ENCODE data around the gene TWSG1. TPM values are rescaled to one million over a fixed set of nuclear protein-coding genes. Genes with fewer than 3 reads are reported as not detected.

Gene TWSG1
- total and polyA plus RNA-seq, 2 donors from 2014 or later = 16.9 to 50.1 TPM

- no peaks in the 10 kb centered on the region for H3K9me3 ChIP-seq (ENCODE audit: control insufficient read depth in 2 of 3, insufficient read depth in 1 of 3, low read length in 3 of 3)
- no peaks in the 10 kb centered on the region for H3K36me3 ChIP-seq (ENCODE audit: control insufficient read depth in 2 of 3, insufficient read depth in 3 of 3, low read length in 3 of 3)
- no peak overlapping the region for H3K9ac ChIP-seq (ENCODE audit: low read length in 3 of 3)
- no peaks in the 10 kb centered on the region for H3K27me3 ChIP-seq (ENCODE audit: control insufficient read depth, insufficient read depth, low read length)
- intact Hi-C loops (cut with DNase I) = no loop called here
- H3K4me3 ChIP-seq (ENCODE audit: low read length in 3 of 3) = no peak overlapping the region
- no peaks in the 10 kb centered on the region for H3K4me1 ChIP-seq (ENCODE audit: control insufficient read depth in 2 of 3, insufficient read depth in 2 of 3, low read depth in 1 of 3, low read length in 3 of 3)
- TF ChIP-seq CTCF (IDR thresholded peaks at IDR 0.05; ENCODE audit: borderline replicate concordance, extremely low read depth, insufficient read depth) = no peak
- H3K27ac ChIP-seq (ENCODE audit: low read depth in 2 of 2, low read length in 2 of 2) = no peak overlapping the region
- FAIRE-seq = no peak
- peak in 1 of 5 donors; percentile 4 for DNase-seq
Measured at GRCh38 chr18:9321736-9322135, 12.8 kb upstream of the TWSG1 start.

GRCh38 chr18:9322744-9323143 lies 11.8 kb upstream of the TWSG1 start:
- Histone ChIP-seq H3K27me3 (ENCODE audit: control insufficient read depth, insufficient read depth, low read length) (no peaks in the 10 kb centered on the region), H3K4me3 (ENCODE audit: low read length in 3 of 3) (no peak overlapping the region), H3K9ac (ENCODE audit: low read length in 3 of 3) (no peak overlapping the region), H3K36me3 (ENCODE audit: control insufficient read depth in 2 of 3, insufficient read depth in 3 of 3, low read length in 3 of 3) (no peaks in the 10 kb centered on the region), H3K9me3 (ENCODE audit: control insufficient read depth in 2 of 3, insufficient read depth in 1 of 3, low read length in 3 of 3) (no peaks in the 10 kb centered on the region), H3K27ac (ENCODE audit: low read depth in 2 of 2, low read length in 2 of 2) (no peak overlapping the region), H3K4me1 (ENCODE audit: control insufficient read depth in 2 of 3, insufficient read depth in 2 of 3, low read depth in 1 of 3, low read length in 3 of 3) (no peaks in the 10 kb centered on the region)
- intact Hi-C loops (cut with DNase I) = no loop called here
- FAIRE-seq (no peak), DNase-seq (no peak)
- TF ChIP-seq CTCF (IDR thresholded peaks at IDR 0.05; ENCODE audit: borderline replicate concordance, extremely low read depth, insufficient read depth) = no peak

- Histone ChIP-seq H3K27me3 (ENCODE audit: control insufficient read depth, insufficient read depth, low read length) (no peaks in the 10 kb centered on the region), H3K36me3 (ENCODE audit: control insufficient read depth in 2 of 3, insufficient read depth in 3 of 3, low read length in 3 of 3) (no peaks in the 10 kb centered on the region), H3K4me1 (ENCODE audit: control insufficient read depth in 2 of 3, insufficient read depth in 2 of 3, low read depth in 1 of 3, low read length in 3 of 3) (no peaks in the 10 kb centered on the region), H3K9me3 (ENCODE audit: control insufficient read depth in 2 of 3, insufficient read depth in 1 of 3, low read length in 3 of 3) (peaks cover 0 to 5% (median 0%) of the 10 kb centered on the region in 3 donors), H3K9ac (ENCODE audit: low read length in 3 of 3) (no peak overlapping the region), H3K4me3 (ENCODE audit: low read length in 3 of 3) (no peak overlapping the region), H3K27ac (ENCODE audit: low read depth in 2 of 2, low read length in 2 of 2) (no peak overlapping the region)
- DNase-seq (no peak), FAIRE-seq (no peak)
- no peak for TF ChIP-seq CTCF (IDR thresholded peaks at IDR 0.05; ENCODE audit: borderline replicate concordance, extremely low read depth, insufficient read depth)
- intact Hi-C loops (cut with DNase I) = no loop called here
Measured at GRCh38 chr18:9323750-9324445, 10.7 kb upstream of the TWSG1 start.

- intact Hi-C loops (cut with DNase I) = no loop called here
- FAIRE-seq (no peak), DNase-seq (no peak)
- Histone ChIP-seq H3K36me3 (ENCODE audit: control insufficient read depth in 2 of 3, insufficient read depth in 3 of 3, low read length in 3 of 3) (no peaks in the 10 kb centered on the region), H3K4me1 (ENCODE audit: control insufficient read depth in 2 of 3, insufficient read depth in 2 of 3, low read depth in 1 of 3, low read length in 3 of 3) (no peaks in the 10 kb centered on the region), H3K27me3 (ENCODE audit: control insufficient read depth, insufficient read depth, low read length) (no peaks in the 10 kb centered on the region), H3K9me3 (ENCODE audit: control insufficient read depth in 2 of 3, insufficient read depth in 1 of 3, low read length in 3 of 3) (peaks cover 0 to 6% (median 0%) of the 10 kb centered on the region in 3 donors), H3K9ac (ENCODE audit: low read length in 3 of 3) (no peak overlapping the region), H3K27ac (ENCODE audit: low read depth in 2 of 2, low read length in 2 of 2) (no peak overlapping the region), H3K4me3 (ENCODE audit: low read length in 3 of 3) (no peak overlapping the region)
- no peak for TF ChIP-seq CTCF (IDR thresholded peaks at IDR 0.05; ENCODE audit: borderline replicate concordance, extremely low read depth, insufficient read depth)
Measured at GRCh38 chr18:9325716-9326115, 8.9 kb upstream of the TWSG1 start.

Data from kidney (tissue), 14 donors.